Common myeloid progenitor, CD34-positive (primary cell): ENCODE results near the gene TRIM71.

Experiments
- CTCF ChIA-PET: fragments of 350-600 bp; sonication (Branson Sonifier 250); formaldehyde crosslinking; loops from one replicate; lab custom pipeline; 2021; ENCODE audit warnings: antibody characterized with exemption; lab: Charles Lee
- POLR2A ChIA-PET: fragments of 350-600 bp; sonication (Branson Sonifier 250); formaldehyde crosslinking; loops from one replicate; lab custom pipeline; 2021; ENCODE audit warnings: antibody characterized with exemption; lab: Charles Lee
- DNase-seq, 3 donors: peaks; one replicate each; pipeline versions ENCODE4 v3.0.0 to v3.0.0-alpha.2; 2013
- H3K27ac ChIP-seq, 2 experiments: 1 replicate in 1 of 2; 2 replicates in 1 of 2; pipeline ENCODE4 v1.7.0; 2013; ENCODE audit warnings: inconsistent platforms in 2 of 2, low read length in 2 of 2, mild to moderate bottlenecking in 2 of 2, low read depth in 1 of 2, moderate library complexity in 1 of 2; ENCODE audit not compliant: severe bottlenecking in 2 of 2, insufficient read depth in 1 of 2, poor library complexity in 1 of 2
- H3K27me3 ChIP-seq, 5 experiments: replicated peaks in 2 of 5; 1 replicate in 3 of 5; 2 replicates in 2 of 5; pipeline versions ENCODE4 v1.6.1 to v1.7.0; 2013; ENCODE audit warnings: low read length in 4 of 5, mild to moderate bottlenecking in 2 of 5, moderate library complexity in 2 of 5, inconsistent platforms in 1 of 5; ENCODE audit not compliant: insufficient read depth in 5 of 5, control insufficient read depth in 4 of 5
- H3K36me3 ChIP-seq, 4 experiments: 1 replicate in 2 of 4; 2 replicates in 2 of 4; pipeline versions ENCODE4 v1.6.1 to v1.7.0; 2013; ENCODE audit warnings: low read length in 3 of 4, control low read depth in 1 of 4, mild to moderate bottlenecking in 1 of 4; ENCODE audit not compliant: control insufficient read depth in 4 of 4, insufficient read depth in 4 of 4
- H3K4me1 ChIP-seq, 4 experiments: 1 replicate in 3 of 4; 2 replicates in 1 of 4; pipeline versions ENCODE4 v1.6.1 to v1.7.1; 2013; ENCODE audit warnings: low read length in 3 of 4, mild to moderate bottlenecking in 3 of 4, control low read depth in 1 of 4, inconsistent platforms in 1 of 4, moderate library complexity in 1 of 4; ENCODE audit not compliant: control insufficient read depth in 4 of 4, insufficient read depth in 4 of 4; ENCODE audit errors: control extremely low read depth in 1 of 4
- H3K4me3 ChIP-seq, 7 experiments: 1 replicate in 4 of 7; 2 replicates in 3 of 7; pipeline versions ENCODE4 v1.5.1 to v1.7.0; 2013; ENCODE audit warnings: mild to moderate bottlenecking in 7 of 7, low read length in 6 of 7, moderate library complexity in 6 of 7, inconsistent platforms in 2 of 7, low read depth in 2 of 7, control low read depth in 1 of 7; ENCODE audit not compliant: insufficient read depth in 4 of 7, control insufficient read depth in 1 of 7; ENCODE audit errors: extremely low read depth in 1 of 7
- H3K9me3 ChIP-seq, 5 experiments: 1 replicate in 4 of 5; 2 replicates in 1 of 5; pipeline versions ENCODE4 v1.6.1 to v1.7.1; 2013; ENCODE audit warnings: low read length in 4 of 5, mild to moderate bottlenecking in 2 of 5, inconsistent platforms in 1 of 5, low read depth in 1 of 5, moderate library complexity in 1 of 5; ENCODE audit not compliant: control insufficient read depth in 4 of 5, insufficient read depth in 2 of 5; ENCODE audit errors: control extremely low read depth in 1 of 5
- WGBS: methylation state at CpG from one replicate; pipeline ENCODE4 v1.1.5; 2013; ENCODE audit not compliant: insufficient coverage; 5-methylcytosine and 5-hydroxymethylcytosine counted together

TRIM71 gene

DNA sequence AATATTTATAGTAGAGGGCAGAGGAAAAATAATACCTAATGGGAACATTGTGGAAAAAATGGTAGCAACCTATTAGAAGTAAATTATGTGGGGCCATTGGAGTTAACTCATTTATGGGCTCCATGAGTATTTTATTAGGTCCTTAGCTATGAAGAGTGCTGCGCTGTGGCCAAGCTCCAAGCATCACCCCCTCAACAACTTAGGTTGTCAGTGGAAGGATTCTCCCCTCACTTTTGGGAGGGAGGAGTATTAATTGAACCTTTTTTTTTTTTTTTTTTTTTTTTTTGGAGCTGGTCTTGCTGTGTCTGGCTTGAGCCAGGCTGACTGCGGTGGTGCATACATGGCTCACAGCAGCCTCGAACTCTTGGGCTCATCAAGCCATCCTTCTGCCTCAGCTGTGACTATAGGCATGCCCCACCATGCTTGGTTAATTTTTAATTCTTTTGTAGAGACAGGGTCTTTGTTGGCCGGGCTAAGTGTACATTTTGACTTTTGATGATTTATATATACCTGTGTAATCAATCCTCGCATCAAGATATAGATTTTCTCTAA lies 45.2 kb downstream of the TRIM71 start:
- no peak overlapping the region for H3K27ac ChIP-seq
- no peak overlapping the region for H3K4me3 ChIP-seq
- H3K4me1 ChIP-seq, result peaks cover 0 to 18% (median 0%) of the 10 kb centered on the region in 4 experiments
- POLR2A ChIA-PET, result no interaction called here
- no peaks in the 10 kb centered on the region for H3K27me3 ChIP-seq
- 83% methylated on average over 2 of the region's 5 CpGs for WGBS
- H3K9me3 ChIP-seq, result no peaks in the 10 kb centered on the region
- peaks cover 0 to 2% (median 0%) of the 10 kb centered on the region in 4 experiments for H3K36me3 ChIP-seq
- no peak for DNase-seq
- CTCF ChIA-PET, result interaction anchor here (3.2 kb wide), 1 partner anchor 10 kb away, joined by 14 read pairs; no protein-coding TSS in a partner anchor

- CTCF ChIA-PET, result interaction anchor here (1.0 to 3.2 kb wide), 2 partner anchors 8 to 9 kb away, joined by 4 to 14 read pairs; no protein-coding TSS in a partner anchor
Measured at GRCh38 chr3:32865383-32865782, 47.6 kb downstream of the TRIM71 start.

DNA sequence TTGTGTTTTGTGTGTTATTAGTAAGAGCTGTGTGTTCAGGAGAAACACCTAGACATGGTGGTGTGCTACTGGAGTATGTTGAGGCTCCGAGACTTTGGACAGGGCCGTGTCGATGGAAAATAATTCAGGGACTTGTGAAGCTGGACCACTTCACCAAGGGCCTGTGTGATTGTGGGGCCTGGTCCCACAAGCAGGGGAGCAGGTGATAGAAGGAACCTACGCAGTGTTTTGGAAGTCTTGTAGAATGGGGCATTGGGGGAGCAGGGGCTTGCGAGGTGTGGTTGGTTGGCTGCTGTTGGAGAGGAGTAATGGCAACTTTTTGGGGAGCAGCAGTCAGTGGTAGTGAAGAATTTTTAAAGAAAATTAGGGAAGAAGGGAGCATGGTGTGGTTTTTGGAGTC lies 48.7 kb downstream of the TRIM71 start:
- ChIA-PET POLR2A (no interaction called here), CTCF (no interaction called here)
- 100% methylated on average over 3 of the region's 5 CpGs for WGBS
- H3K4me3 ChIP-seq, result no peak overlapping the region
- H3K27me3 ChIP-seq, result no peaks in the 10 kb centered on the region
- DNase-seq, result no peak
- H3K36me3 ChIP-seq, result peaks cover 0 to 2% (median 0%) of the 10 kb centered on the region in 4 experiments
- H3K9me3 ChIP-seq, result no peaks in the 10 kb centered on the region
- H3K4me1 ChIP-seq, result peaks cover 0 to 12% (median under 1%) of the 10 kb centered on the region in 4 experiments
- no peak overlapping the region for H3K27ac ChIP-seq

More at GRCh38 chr3:32865383-32865782, 47.6 kb downstream of the TRIM71 start:
- DNase-seq, result no peak
- Histone ChIP-seq H3K27ac (no peak overlapping the region), H3K4me3 (no peak overlapping the region), H3K9me3 (no peaks in the 10 kb centered on the region), H3K27me3 (no peaks in the 10 kb centered on the region), H3K4me1 (peaks cover 0 to 12% (median under 1%) of the 10 kb centered on the region in 4 experiments), H3K36me3 (peaks cover 0 to 2% (median 0%) of the 10 kb centered on the region in 4 experiments)
- POLR2A ChIA-PET, result interaction anchor here (0.6 kb wide), 1 partner anchor 465 kb away, joined by 3 read pairs; no protein-coding TSS in a partner anchor
- 100% methylated on average over 2 of the region's 6 CpGs for WGBS

- H3K9me3 ChIP-seq, result no peaks in the 10 kb centered on the region
- no peak overlapping the region for H3K27ac ChIP-seq
- no peak overlapping the region for H3K4me3 ChIP-seq
- ChIA-PET POLR2A (interaction anchor here (0.6 kb wide), 1 partner anchor 15 kb away, joined by 3 read pairs; no protein-coding TSS in a partner anchor), CTCF (interaction anchor here (1.3 kb wide), 1 partner anchor 86 kb away, joined by 3 read pairs; no protein-coding TSS in a partner anchor)
- no peaks in the 10 kb centered on the region for H3K27me3 ChIP-seq
- WGBS, result 100% methylated on average over 3 of the region's 5 CpGs
- H3K36me3 ChIP-seq, result no peaks in the 10 kb centered on the region
- H3K4me1 ChIP-seq, result peaks cover 0 to 23% (median 3%) of the 10 kb centered on the region in 4 experiments
- no peak for DNase-seq
Measured at GRCh38 chr3:32867954-32868353, 50.2 kb downstream of the TRIM71 start.

GRCh38 chr3:32868719-32869512 lies 51.1 kb downstream of the TRIM71 start:
- 97% methylated on average over 4 of the region's 7 CpGs for WGBS
- no peak for DNase-seq
- POLR2A ChIA-PET, result interaction anchor here (0.6 kb wide), 1 partner anchor 14 kb away, joined by 3 read pairs; no protein-coding TSS in a partner anchor
- H3K4me1 ChIP-seq, result peaks cover 3 to 33% (median 12%) of the 10 kb centered on the region in 4 experiments
- no peaks in the 10 kb centered on the region for H3K9me3 ChIP-seq
- no peak overlapping the region for H3K4me3 ChIP-seq
- H3K27ac ChIP-seq, result no peak overlapping the region
- CTCF ChIA-PET, result interaction anchor here (1.3 kb wide), 1 partner anchor 87 kb away, joined by 3 read pairs; no protein-coding TSS in a partner anchor
- H3K36me3 ChIP-seq, result no peaks in the 10 kb centered on the region
- no peaks in the 10 kb centered on the region for H3K27me3 ChIP-seq

DNA sequence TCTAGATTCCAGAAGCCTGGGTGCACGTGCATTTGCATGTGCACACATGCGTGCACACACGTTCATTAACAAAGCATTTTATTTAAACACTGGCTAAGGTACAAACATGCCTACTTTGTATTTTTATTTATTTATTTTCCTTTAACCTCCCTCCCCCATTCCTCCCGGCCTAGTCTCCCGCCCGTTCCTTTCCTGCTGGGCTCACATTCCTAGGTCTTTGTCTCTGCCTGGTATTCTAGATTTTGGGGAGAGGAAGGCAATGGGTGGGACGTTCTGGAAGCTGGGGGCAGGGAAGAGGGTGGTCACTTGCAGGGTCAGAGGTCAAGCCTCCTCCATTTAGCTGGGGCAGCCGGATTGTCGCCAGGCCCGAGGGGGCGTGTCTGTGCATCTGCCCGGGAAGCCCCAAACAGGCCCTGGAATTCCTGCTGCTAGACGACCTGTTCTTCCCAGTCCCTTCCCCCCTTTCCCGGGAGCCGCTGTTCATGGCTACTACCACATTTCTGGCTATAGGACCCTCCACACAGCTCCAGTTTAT lies 51.8 kb downstream of the TRIM71 start:
- Histone ChIP-seq H3K27ac (no peak overlapping the region), H3K36me3 (no peaks in the 10 kb centered on the region), H3K4me1 (peaks cover 3 to 35% (median 13%) of the 10 kb centered on the region in 4 experiments), H3K9me3 (no peaks in the 10 kb centered on the region), H3K27me3 (no peaks in the 10 kb centered on the region), H3K4me3 (no peak overlapping the region)
- ChIA-PET POLR2A (no interaction called here), CTCF (no interaction called here)
- 94% methylated on average over 11 of the region's 15 CpGs for WGBS
- DNase-seq, result no peak
